Activated CD8-positive, alpha-beta memory T cell treated with anti-CD3 and anti-CD28 coated beads, Interleukin-2, amount 50 U/mL, for 48 hours (primary cell): ENCODE measurements around the gene DNAI4.
"Not testable (repeated sequence)": the region's sequence is repeated elsewhere in the genome, so short reads cannot be mapped to it uniquely, and the experiment has no call there.

ENCODE experiments used
- DNase-seq: peaks from one replicate; pipeline ENCODE4 v3.0.0-alpha.2; 2020

DNAI4 gene

DNA sequence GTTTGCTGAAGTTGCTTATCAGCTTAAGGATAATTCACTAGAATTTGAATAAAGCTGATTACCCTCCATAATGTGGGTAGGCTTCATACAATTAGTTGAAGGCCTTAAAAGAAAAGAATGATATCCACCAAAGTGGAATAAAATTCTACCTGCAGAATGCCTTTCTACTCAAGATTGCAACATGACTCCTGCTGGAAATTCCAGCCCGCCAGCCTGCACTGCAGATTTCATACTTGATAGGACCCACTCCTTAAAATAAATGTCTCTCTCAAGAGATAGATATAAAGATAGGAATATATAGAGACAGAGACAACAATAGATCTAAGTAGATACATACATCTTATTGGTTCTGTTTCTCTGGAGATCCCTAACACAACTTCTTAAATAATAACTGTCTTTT is 99.9 kb downstream of the DNAI4 start:
- no peak for DNase-seq

DNA sequence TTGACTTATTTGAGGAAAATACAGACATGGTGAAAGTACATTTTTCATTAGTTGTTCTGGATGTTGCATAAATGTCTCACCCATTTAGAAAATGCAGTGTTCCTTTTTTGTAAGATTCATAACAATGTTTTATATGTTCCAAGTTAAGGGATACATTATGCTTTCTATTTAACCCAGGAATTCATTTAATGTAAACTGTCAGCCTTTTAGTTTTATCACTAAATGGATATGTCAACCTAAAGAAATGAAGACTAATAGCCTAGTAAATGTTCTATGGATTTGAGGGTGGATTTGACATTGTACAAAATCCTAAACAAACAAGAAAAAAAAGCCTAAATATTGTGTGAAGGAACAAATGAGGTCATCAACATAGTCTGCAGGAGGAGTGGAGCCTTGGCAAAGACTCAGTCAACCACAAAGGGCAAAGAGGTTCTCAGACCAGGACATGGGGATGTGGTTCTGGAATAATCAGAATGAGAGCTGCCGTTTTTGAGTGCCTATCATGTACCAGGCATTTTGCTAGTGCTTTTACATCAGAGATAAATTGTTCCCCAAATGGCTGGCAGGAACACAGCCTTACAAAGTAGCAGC is 114.8 kb downstream of the DNAI4 start:
- DNase-seq, result no peak

DNA sequence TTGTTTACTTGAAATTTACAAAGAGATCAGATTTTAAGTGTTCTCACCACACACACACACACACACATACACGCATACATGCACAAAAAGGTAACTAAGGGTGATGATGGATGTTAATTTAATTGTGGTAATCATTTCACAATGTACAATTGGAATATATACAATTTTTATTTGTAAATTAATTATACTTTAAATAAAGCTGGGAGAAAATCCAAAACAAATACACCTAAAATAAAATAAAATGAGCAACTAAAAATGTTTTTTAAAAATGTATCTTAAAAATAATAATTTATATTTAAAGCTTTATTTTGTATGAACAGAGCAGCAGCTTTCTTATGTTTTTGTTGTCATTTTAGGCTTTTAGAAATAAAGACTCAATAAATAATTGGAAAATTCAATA is 115.4 kb downstream of the DNAI4 start:
- DNase-seq, result no peak

DNA sequence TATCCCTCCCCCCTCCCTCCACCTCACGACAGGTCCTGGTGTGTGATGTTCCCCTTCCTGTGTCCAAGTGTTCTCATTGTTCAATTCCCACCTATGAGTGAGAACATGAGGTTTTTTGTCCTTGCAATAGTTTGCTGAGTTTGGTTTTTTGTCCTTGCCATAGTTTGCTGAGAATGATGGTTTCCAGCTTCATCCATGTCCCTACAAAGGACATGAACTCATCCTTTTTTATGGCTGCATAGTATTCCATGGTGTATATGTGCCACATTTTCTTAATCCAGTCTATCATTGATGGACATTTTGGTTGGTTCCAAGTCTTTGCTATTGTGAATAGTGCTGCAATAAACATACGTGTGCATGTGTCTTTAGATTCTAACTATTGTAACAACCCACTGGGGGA is 128.8 kb downstream of the DNAI4 start:
- not testable (repeated sequence) for DNase-seq

DNA sequence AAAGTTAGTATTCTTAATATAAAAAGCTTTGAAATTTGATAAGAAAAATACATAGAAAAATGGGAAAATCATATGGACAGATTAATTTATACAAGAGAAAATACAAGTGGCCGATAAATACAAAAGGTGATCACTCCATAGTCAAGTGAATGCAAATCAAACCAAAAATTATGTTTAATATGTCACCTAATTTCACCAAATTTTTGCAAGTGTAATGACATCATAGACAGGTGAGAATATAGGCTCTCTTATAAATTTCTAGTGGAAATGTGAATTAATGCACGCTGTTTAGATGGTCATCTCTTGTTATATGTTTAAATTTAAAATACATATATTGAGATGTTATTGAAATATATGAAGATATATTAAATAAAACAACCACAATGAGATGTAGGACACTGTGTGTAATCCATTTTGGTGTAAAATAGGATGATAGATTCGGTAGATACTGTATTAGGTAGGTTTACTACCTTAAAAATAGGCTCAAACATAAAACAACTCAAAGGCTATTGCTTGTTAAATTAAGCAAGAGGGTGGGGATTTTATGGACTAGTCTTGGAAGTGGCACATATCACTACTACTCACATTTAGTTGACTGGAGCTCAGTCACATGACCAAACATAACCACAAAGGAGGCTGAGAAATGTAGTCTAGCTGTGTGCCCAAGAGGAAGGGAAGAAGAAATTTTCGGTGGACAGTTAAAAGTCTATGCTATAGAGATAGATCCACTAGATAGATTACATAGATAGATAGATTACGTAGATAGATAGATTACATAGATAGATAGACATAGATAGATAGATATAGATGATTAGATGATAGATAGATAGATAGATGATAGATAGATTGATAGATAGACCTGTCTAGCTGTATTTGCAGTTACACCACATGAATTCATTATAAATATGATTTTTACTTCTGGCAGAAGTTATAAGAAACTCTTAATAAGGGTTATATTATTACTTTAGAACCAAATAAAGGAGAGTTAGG is 132.7 kb downstream of the DNAI4 start:
- DNase-seq, result no peak

DNA sequence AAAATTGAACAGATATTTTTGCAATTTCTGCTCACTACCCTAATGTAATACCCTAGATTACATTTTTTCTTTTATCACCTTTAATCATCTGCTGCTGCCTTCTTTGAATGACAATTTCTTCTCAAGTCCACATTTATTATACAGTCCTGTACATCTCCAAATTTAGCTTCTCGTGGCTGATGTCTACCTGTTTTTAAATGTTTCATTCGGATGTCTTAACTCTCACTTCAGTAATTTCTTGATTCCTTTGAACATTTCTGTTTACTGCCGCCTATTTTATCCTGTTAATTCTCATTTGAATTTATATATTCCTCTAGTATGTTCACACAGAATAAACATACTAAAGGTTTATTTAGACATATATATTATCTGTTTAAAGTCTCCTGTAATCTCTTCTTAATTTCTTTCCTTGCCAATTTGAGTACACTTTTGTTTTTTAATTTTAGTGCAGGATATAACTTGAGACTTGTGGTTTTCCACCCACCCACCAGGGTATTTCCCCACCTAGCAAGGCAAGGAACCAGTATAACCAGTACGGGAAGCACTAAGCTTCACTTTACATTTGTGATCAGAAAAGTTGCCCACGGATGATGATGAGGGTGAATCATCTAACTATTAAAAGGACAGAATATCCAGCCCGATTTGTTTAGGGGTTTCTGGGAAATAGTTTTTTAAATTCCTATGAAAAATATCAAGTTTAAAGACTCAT is 136.3 kb downstream of the DNAI4 start:
- DNase-seq, result no peak

DNA sequence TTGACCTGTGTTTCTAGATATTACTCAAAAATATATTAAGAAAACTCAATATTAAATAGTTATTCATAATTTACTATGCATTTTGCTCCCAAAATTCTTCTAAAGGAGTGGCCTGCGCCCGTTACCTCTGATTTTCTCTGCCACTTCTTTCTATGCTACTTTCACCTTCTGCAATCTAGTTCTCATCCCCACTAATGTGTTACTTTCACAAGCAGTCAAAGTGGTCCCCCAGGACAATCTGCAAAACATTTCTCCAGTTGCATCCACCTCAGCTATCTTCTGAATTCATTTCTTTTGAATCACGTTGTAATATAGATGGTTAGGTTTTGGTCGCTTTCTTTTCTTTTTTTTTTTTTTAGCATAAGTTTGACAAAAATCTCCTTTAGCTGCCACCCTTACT is 137.0 kb downstream of the DNAI4 start:
- DNase-seq, result no peak

DNA sequence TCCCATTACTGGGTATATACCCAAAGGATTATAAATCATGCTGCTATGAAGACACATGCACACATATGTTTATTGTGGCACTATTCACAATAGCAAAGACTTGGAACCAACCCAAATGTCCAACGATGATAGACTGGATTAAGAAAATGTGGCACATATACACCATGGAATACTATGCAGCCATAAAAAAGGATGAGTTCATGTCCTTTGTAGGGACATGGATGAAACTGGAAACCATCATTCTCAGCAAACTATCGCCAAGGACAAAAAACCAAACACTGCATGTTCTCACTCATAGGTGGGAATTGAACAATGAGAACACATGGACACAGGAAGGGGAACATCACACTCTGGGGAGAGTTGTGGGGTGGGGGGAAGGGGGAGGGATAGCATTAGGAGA is 138.9 kb downstream of the DNAI4 start:
- not testable (repeated sequence) for DNase-seq

DNA sequence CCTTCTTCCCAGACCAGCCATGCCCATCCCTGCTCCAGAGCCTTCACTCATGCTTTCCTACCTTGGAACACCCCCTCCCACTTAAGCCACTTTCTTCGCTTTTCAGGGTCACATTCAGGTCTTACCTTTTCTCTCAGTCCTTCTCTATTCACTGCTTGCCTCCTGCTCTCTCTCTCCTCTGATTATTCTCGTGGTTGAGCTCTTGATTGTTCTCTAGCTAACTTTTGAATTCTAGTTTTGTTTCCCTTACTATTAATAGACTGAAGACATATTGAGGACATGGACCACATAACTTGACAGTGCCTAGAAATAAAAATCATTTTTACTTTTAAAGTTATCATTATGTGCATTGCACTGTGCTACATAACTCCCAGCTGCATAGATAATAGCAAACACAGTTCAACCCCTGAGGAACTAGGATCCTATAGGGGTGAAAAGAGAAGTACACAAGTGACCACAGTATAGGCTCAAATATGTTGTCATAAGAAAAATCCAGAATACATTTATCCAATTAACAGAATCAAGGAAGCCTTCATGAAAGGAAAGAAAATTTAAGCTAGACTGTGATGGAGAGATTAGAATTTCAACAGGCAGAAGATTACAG is 145.1 kb downstream of the DNAI4 start:
- DNase-seq, result no peak

DNA sequence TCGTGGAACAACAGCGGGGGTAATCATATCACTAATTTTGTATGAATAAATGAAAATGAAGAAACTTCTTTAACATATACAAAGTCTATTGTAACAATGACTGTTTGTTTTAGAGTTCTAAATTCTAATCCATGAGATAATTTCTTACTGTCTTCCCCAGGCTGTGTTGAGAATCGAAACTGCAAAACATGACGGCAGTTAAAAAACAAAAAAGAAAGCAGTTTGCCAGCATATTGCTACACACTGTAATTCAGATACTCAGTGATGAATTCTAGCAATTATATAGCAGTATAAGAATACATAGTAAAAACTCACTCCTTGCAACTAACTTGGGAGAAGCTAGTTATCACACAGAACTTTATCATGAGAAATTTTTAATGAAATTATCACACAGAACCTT is 145.7 kb downstream of the DNAI4 start:
- DNase-seq, result no peak

DNA sequence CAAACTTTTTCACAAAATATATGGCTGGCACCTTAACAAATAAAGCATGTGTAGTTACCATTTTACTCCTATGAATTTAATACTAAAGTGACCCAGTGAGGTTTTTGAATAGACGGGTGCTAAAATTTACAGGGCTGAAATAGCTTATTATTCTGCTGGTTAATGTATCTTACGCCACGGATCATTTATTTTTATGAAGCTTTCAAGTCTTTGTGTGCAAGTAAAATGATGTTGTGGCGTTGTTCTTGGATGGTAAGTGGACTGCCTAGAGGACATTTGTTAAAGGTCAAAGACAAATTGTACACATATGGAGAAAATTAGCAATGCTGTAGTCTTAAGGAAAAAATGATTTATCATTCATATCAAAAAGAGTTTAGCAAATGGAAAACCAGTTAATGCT is 146.4 kb downstream of the DNAI4 start:
- no peak for DNase-seq

DNA sequence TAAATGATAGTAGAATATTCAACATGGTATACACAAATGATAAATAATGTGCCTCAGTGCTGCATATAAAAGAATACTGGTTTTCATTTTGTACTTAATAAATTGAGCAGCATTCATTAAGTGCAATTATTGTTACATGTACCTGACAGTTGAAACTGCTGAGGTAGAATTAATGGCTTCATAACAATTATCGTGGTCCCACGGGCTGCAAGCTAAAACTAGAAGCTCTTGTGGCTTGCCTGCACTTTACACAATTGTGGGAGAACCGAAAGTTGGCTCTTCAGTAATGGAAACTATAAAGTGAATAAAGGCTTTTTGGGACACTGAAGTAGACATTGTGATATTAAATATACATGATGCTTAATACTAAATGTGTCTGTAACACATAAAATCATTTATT is 146.8 kb downstream of the DNAI4 start:
- DNase-seq, result no peak

DNA sequence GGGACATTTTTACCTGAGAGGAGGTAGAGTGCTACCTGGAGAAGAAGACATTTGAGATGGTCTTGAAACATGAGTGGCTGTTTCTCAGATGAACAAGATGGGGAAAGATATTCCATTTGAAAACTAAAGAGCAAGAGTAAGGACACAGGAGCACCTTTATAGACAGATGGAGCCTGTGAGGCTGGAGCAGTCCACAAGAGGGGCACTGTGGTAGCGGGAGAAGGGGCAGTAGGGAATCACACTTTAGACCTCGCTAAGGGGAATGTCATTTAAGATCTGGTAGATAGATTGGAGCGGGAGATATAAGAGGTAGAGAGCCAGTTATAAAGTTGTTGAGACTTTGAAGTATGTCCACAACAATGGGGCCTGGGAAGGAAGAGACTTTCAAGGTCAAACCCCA is 149.0 kb downstream of the DNAI4 start:
- DNase-seq, result no peak

DNA sequence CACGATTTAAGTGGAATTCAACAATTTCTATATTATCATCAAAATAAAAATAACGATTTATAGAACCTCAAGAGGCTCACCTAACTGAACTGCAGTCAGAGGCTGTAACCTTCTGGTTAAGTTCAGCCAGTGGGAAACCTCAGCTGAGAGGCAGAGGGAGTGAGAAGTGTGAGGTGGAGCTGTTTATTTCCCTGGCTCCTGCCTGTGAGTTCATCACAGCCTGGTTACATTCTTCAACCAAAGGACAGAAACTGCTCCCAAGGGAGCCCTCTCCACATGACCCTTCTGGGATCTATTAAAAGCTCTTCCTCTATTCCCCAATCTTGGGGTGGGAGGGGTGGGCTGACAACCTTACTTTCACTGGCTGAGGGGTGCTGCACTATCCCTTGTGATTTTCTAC is 150.2 kb downstream of the DNAI4 start:
- DNase-seq, result no peak

DNA sequence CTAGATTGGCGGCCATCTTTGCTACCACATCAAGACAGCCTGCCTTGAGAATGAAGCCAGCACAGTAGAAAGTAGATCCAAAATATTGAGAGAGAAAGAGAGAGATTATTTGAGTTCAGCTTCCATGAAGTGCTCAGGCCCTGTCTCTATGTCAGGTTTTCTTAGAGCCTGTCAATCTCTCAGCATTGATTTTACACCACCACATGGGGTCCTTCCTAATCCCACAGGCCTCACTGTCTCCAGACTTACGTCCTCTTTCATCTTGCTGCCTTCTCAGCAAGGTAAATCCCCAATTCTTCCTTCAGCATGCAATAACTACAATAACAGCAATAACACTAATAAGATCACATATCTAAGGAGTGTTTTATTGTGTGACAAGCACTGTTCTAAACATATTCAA is 151.4 kb downstream of the DNAI4 start:
- no peak for DNase-seq

DNA sequence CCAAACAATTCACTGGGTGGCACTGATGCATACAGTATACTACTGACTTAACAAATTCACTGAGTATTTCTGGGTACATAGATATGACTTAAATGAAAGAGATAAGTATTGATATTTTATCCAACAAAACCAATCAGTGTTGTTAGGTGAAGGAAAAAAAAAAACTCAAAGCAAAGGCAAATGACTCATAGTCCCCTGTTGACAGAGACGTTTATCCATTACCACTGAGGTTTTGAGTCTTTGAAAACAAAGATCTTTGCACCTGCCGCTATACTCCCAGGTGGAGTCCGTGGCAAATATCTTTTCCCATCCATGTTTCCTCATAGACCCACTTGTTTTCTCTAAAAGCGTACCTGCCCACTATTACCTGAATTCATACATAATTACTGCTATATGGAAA is 154.0 kb downstream of the DNAI4 start:
- no peak for DNase-seq

DNA sequence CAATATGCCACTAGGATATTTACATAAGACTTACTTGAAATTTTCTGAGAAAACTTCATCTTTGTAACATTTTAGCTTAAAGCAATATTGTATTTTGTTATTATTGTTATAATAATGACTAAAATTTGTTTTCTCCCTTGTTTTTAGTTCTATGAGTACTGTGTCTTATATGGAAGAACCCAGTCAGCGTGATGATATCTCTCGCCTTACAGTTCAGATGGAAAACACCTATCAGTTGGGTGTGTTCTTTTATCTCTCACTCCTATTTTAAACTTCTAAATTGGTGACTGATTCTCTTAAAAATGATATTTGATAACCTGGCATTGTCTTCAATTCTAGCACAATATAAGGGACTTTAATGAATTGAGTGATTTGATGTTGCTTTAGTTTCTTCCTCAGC is 154.4 kb downstream of the DNAI4 start:
- no peak for DNase-seq

DNA sequence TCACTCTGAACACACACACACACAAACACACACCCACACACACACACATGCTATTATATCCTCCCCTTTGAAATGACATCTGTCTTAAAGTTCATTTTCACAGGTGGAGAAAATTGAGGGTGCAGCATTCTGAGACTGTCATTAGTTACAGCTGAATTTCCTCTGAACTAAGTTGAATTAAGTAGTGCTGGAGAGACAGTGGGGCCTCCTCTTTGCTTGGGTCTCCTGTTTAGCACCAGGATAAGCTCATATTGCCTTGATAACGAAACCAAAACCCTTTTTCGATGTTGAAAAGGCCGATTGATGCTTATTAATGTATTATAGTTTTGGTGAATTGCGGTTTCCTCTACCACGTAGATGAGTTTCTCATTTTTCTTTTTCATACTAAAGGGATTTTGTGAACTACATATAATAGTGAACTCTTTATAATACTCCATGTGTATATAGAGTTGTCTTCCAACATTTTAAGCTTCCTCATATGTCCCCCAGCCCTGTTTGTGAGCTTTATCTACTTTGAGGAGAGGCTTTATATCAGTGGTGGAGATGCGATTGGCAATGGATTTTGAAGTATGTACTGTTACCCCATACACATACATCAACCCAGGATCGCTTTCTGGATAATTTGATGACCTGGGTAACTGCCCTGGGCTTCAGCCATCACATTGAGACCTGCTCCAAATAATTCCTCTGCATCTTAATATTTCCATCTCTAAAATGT is 155.0 kb downstream of the DNAI4 start:
- DNase-seq, result no peak

DNA sequence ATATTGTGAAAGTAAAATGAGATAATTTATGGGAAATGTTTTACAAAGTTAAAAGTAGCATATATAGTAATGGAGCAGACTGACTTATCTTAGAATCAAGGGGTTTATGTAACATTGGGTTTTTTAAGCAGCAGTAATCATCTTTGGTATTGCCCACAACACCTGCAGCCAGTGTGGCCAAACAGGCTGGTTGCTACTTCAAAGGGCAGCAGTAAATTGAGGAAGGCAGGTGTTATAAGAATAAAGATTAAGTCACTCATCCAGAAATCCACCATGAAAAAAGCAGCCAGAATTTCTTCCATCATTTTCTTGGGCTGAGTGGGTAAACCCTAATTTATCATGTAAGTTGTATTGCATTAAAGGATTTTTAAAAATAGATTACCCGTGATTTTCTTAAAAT is 155.7 kb downstream of the DNAI4 start:
- DNase-seq, result no peak

DNA sequence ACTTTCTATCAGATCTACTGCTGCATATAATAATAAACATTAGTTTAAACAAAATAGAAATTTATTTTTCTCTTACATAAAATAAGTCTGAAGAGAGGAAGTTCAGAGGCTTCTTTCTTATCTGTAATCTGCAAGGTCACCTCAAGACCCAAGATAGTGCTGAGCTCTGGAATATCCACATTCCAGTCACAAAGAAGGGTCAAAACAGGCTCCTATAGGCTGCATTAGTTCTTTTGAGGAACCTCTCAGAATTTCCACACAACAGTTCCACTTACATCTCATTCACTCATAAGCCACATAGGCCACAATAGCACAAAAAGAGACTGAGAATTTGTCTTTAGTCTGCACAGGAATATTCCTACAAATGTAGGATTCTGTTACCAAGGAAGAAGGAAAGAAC is 157.0 kb downstream of the DNAI4 start:
- DNase-seq, result no peak

DNA sequence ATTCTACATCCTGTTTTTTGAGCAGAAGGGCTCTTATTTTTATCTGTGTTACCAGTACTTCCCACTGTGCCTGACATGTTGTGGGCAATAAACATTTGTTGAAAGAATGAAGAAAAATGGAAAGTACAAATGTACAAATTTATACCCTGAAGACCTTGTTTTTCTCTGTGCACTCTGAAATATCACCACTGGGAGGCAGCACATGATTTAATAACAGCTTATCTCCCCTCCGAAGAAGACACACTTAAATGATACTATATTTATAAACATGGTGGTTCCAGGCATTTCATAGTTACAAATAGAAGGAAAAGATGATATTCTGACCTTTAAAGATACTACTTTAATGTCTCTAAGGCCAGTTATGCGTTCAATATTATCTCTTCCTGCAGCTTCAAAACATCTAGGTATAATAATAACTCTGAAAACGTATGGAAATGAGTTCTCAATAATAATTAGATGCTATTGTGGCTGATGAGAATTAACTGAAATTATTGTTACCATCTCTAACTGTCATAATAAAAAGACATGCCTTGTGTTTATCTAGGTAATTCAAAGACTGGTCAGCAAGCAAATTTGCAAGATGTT is 159.6 kb downstream of the DNAI4 start:
- DNase-seq, result no peak
